OCI-LY7 (cell line): ENCODE results near the gene TMEM143.

Experiments used
- EZH2phosphoT487 ChIP-seq: fragments of 200-600 bp; sonication (generic); IDR thresholded peaks from 2 replicates; pipeline ENCODE4 v1.6.1; 2018; ENCODE audit warnings: low read depth, borderline replicate concordance, mild to moderate bottlenecking, mixed run types, antibody characterized with exemption, low read length, moderate library complexity, mixed read lengths
- TF ChIP-seq, protein P1 (sequence below): fragments of 200-600 bp; sonication (generic); conservative IDR thresholded peaks from 2 replicates; pipeline ENCODE4 v1.5.1; 2014; ENCODE audit warnings: mild to moderate bottlenecking, antibody characterized with exemption, low read length, moderate library complexity, mixed read lengths

DNA sequence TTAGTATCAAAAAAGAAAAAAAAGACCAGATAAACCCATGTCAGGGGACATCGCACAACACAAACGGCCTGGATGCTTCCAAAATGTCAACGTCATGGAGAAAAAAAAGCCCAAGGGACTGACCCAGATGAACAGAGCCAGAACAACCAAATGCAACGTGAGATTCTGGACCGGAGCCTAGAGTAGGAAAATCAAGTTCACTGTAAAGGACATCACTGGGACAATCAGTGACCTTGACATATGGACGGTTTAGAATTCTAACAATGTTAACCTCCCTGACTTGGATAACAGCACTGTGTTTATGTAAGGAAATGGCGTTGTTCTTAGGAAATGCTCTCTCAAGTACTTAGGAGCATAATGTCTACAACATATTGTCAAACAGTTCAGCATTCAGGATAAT is 53.5 kb downstream of the TMEM143 start:
- TF ChIP-seq, protein P1, sequence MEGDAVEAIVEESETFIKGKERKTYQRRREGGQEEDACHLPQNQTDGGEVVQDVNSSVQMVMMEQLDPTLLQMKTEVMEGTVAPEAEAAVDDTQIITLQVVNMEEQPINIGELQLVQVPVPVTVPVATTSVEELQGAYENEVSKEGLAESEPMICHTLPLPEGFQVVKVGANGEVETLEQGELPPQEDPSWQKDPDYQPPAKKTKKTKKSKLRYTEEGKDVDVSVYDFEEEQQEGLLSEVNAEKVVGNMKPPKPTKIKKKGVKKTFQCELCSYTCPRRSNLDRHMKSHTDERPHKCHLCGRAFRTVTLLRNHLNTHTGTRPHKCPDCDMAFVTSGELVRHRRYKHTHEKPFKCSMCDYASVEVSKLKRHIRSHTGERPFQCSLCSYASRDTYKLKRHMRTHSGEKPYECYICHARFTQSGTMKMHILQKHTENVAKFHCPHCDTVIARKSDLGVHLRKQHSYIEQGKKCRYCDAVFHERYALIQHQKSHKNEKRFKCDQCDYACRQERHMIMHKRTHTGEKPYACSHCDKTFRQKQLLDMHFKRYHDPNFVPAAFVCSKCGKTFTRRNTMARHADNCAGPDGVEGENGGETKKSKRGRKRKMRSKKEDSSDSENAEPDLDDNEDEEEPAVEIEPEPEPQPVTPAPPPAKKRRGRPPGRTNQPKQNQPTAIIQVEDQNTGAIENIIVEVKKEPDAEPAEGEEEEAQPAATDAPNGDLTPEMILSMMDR = no peak
- TF ChIP-seq EZH2phosphoT487 = no peak
